K562 (cell line): Measurements from ENCODE around the gene MIF. TPM values are rescaled to one million over a fixed set of nuclear protein-coding genes. Genes with fewer than 3 reads are reported as not detected.

ENCODE experiments used
- CHD7 ChIP-seq: fragments of 200-600 bp; sonication (generic); IDR thresholded peaks from one replicate; pipeline ENCODE4 v1.6.1; 2012; ENCODE audit warnings: mild to moderate bottlenecking, low read depth, low read length, inconsistent platforms
- CREB3L1 ChIP-seq: fragments of 450-650 bp; IDR thresholded peaks from 2 replicates; pipeline ENCODE4 v1.6.1; 2014; ENCODE audit warnings: low read depth, mild to moderate bottlenecking, moderate library complexity, borderline replicate concordance
- ERF ChIP-seq: fragments of 450-650 bp; formaldehyde crosslinking; IDR thresholded peaks from 2 replicates; pipeline ENCODE4 v1.4.0; 2020; ENCODE audit warnings: mild to moderate bottlenecking, mixed read lengths
- ETV1 ChIP-seq: fragments of 450-650 bp; conservative IDR thresholded peaks from 2 replicates; pipeline ENCODE4 v1.6.1; 2016; ENCODE audit warnings: missing genetic modification characterization, control low read depth, low read depth, missing compliant biosample characterization
- FOXA3 ChIP-seq, 2 experiments: fragments of 450-650 bp in 1 of 2; sonication (generic) in 1 of 2; formaldehyde crosslinking; IDR thresholded peaks in 1 of 2; conservative IDR thresholded peaks in 1 of 2; 2 replicates each; pipeline versions ENCODE4 v1.4.0 to v1.8.0; 2020 to 2022; ENCODE audit warnings: mild to moderate bottlenecking in 2 of 2, missing genetic modification reagents in 1 of 2
- HMGXB4 ChIP-seq: sonication (generic); formaldehyde crosslinking; IDR thresholded peaks from 2 replicates; pipeline ENCODE4 v1.8.1; 2023; ENCODE audit warnings: mild to moderate bottlenecking, missing genetic modification reagents
- KAT2B ChIP-seq: IDR thresholded peaks from one replicate; pipeline ENCODE4 v1.6.1; 2012; ENCODE audit warnings: low read depth, mild to moderate bottlenecking, control low read depth, inconsistent platforms, low read length, moderate library complexity
- SRSF1 ChIP-seq: fragments of 200-400 bp; formaldehyde crosslinking; IDR thresholded peaks from 2 replicates; pipeline ENCODE4 v1.6.1; 2017; ENCODE audit warnings: mild to moderate bottlenecking, low read depth, low read length, moderate library complexity
- SRSF9 ChIP-seq: fragments of 200-400 bp; formaldehyde crosslinking; IDR thresholded peaks from 2 replicates; pipeline ENCODE4 v1.6.1; 2017; ENCODE audit warnings: low read depth, low read length, borderline replicate concordance
- TAF1 ChIP-seq: IDR thresholded peaks from 2 replicates; pipeline ENCODE4 v1.6.1; 2011; ENCODE audit warnings: mild to moderate bottlenecking, low read length, moderate library complexity; ENCODE audit not compliant: insufficient read depth, control insufficient read depth, severe bottlenecking; ENCODE audit errors: extremely low read depth
- ZNF224 ChIP-seq: sonication (generic); formaldehyde crosslinking; IDR thresholded peaks from 2 replicates; pipeline ENCODE4 v1.8.0; 2022; ENCODE audit warnings: mild to moderate bottlenecking, missing genetic modification reagents
- polyA plus RNA-seq, 8 experiments: library from polyadenylated mRNA; depleted of rRNA in 4 of 8; stranded (reverse) in 5 of 8; unstranded in 3 of 8; fragments of >200 nt; fragmentation: Nextera tagmentation in 2 of 8; fragmentation: Illumina TruSeq in 1 of 8; extraction: Ambion mirVana in 2 of 8; extraction: Trizol in 1 of 8; gene quantifications; 2 replicates each; pipeline versions ENCODE4 v1.2.1 to v1.2.3, GENCODE V29; 2011 to 2014; ENCODE audit warnings: inconsistent platforms in 1 of 8, missing spikeins in 1 of 8
- total RNA-seq, 7 experiments: library from RNA; depleted of rRNA in 6 of 7; stranded (reverse); fragments of >200 nt in 6 of 7; fragmentation: Illumina TruSeq in 2 of 7; extraction: Trizol in 2 of 7; gene quantifications; 2 replicates each; pipeline versions ENCODE4 v1.2.1 to v1.2.3, GENCODE V29; 2011 to 2021; ENCODE audit warnings: low replicate concordance in 1 of 7

MIF gene
- total and polyA plus RNA-seq, 9 of the 15 experiments (the other 6 are each of a cell fraction or from before 2014, with no cell fraction given), result 7.4 to 666 (median 193) TPM

- TF ChIP-seq CHD7, result no peak
- TF ChIP-seq ZNF224, result no peak
- TF ChIP-seq ETV1 (tag), result 0 out of 2 replicates have a peak, but pooled peaks have one; percentile 22
- TF ChIP-seq HMGXB4, result no peak
- peak; percentile 45 for TF ChIP-seq TAF1
- no peak for TF ChIP-seq SRSF9
- 0 out of 2 replicates have a peak, but pooled peaks have one; percentile 37 for TF ChIP-seq CREB3L1
- TF ChIP-seq SRSF1, result no peak
- TF ChIP-seq KAT2B, result no peak
- no peak for TF ChIP-seq ERF (CRISPR knock-in tag)
- TF ChIP-seq FOXA3 (CRISPR knock-in tag; conservative IDR thresholded peaks at IDR 0.05 in 1 of 2, IDR thresholded peaks at IDR 0.05 in 1 of 2), result peak in 1 of 2 experiments; percentile 11; a peak in 1 of 4 replicates
These were observed at the start of gene MIF (continued) for GRCh38 chr22:23893945-23894709.
